ENCODE results near the gene SMARCD2. TPM values are rescaled to one million over a fixed set of nuclear protein-coding genes. Genes with fewer than 3 reads are reported as not detected.
"Not testable (repeated sequence)": the region's sequence is repeated elsewhere in the genome, so short reads cannot be mapped to it uniquely, and the experiment has no call there.

Gene SMARCD2
- total RNA-seq: 78.8 and 97.8 TPM in 2 replicates

DNA sequence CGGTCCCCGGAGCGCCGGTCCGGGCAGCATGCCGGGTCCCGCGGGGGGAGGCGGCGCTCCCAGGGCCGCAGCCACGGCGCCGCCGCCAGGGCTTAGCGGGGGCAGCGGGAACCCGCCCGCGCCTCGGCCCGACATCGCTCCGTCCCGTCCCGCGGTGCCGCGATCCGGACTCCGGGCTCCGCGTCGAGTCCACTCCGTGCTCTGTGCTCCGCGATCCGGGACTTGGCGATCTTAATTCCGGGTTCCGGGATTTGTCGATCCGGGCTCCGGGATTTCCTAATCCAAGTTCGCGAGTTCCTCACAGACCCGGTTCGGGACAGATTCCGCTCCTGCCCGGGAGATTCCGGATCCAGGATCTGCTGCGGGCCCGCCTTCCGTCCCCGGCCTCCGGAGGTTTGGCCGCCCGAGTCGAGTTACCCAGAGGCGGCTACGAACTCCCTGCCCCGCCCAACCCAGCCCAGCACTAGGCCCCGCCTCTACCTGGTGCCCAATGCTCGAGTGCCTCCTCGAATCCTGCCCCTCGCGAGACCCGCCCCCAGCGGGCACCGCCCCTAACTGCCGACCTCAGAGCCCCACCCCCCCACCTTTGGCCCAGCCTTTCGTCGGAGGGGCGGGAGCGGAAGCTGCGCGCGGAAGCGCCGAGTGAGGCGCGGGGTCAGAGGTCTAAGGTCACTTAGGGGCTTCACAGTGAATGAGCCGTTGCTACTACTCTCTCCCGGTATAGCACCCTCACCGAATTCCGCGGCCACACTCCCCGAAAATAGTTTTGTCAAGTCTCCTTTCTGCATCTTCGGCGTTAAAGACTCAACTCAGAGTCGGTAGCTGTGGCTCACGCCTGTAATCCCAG lies at the start of gene SMARCD2:
Gene SMARCD2, minus strand, starts transcription at position 146 of the 847 bp plus-strand sequence. Its CDS starts 11 bp downstream, at position 135.
- peak; percentile 99 for DNase-seq

GRCh38 chr17:63889026-63889848 lies 46.8 kb upstream of the SMARCD2 start:
- peak; percentile 55 for DNase-seq

DNA sequence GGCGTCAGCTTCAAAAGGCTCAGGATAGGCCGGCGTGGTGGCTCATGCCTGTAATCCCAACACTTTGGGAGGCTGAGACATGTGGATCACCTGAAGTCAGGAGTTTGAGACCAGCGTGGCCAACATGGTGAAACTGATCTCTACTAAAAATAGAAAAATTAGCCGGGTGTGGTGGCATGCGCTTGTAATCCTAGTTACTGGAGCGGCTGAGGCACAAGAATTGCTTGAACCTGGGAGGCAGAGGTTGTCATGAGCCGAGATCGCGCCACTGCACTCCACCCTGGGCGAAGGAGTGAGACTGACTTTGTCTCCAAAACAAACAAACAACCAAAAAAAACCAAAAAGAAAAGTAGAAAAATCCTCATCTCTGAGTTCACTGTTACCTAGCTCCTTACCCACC lies 42.6 kb upstream of the SMARCD2 start:
- not testable (repeated sequence) for DNase-seq

DNA sequence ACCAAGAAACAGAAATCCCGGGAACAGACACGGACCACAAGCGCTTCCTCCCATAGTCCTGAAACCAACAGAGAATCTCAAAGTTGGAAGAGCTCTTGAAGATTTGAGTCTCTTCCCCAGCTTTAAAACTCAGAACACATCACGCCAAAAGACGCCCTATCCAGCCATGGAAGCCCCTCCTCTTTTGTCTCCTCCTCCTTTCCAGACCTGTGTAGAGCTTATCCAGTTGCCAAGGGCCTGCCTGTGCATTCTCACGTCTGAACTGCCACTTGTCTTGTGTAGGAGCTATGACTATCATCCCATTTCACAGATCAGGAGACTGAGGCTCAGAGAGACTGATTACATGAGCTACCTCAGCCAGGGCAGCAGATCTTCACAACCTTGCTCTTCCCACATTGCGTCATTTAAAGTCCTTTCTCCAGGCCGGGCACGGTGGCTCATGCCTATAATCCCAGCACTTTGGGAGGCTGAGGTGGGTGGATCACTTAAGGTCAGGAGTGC lies 40.2 kb upstream of the SMARCD2 start:
- DNase-seq: not testable (repeated sequence)

GRCh38 chr17:63881935-63882601 lies 39.6 kb upstream of the SMARCD2 start, which contains the start of gene GH2:
TSS of gene GH2 (minus strand) at chr17:63881944. CDS start at chr17:63881801, 143 bp downstream.
- peak; percentile 70 for DNase-seq

DNA sequence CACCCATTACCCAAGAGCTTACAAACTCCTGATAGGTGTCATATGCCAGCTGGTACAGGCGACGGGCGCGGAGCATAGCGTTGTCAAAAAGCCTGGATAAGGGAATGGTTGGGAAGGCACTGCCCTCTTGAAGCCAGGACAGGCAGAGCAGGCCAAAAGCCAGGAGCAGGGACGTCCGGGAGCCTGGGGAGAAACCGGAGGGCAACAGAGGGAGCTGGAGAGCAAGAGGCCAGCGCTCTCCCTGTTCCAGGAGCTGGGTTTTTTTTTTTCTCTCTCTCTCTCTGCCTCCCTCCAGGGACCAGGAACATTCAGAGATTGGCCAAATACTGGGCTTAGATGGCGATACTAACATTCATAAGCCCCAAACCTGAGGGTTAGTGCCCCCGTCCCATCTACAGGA lies 38.9 kb upstream of the SMARCD2 start:
- DNase-seq: not testable (repeated sequence)

- DNase-seq: no peak
Measured at GRCh38 chr17:63880706-63881105, 38.2 kb upstream of the SMARCD2 start.

- not testable (repeated sequence) for DNase-seq
Measured at GRCh38 chr17:63878413-63878812, 35.9 kb upstream of the SMARCD2 start.

DNA sequence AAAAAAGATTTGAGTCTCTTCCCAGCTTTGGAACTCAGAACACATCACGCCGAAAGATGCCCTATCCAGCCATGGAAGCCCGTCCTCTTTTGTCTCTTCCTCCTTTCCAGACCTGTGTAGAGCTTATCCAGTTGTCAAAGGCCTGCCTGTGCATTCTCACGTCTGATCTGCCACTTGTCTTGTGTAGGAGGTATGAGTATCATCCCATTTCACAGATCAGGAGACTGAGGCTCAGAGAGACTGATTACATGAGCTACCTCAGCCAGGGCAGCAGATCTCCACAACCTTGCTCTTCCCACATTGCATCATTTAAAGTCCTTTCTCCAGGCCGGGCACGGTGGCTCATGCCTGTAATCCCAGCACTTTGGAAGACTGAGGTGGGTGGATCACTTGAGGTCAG lies 32.2 kb upstream of the SMARCD2 start:
- DNase-seq: not testable (repeated sequence)

DNA sequence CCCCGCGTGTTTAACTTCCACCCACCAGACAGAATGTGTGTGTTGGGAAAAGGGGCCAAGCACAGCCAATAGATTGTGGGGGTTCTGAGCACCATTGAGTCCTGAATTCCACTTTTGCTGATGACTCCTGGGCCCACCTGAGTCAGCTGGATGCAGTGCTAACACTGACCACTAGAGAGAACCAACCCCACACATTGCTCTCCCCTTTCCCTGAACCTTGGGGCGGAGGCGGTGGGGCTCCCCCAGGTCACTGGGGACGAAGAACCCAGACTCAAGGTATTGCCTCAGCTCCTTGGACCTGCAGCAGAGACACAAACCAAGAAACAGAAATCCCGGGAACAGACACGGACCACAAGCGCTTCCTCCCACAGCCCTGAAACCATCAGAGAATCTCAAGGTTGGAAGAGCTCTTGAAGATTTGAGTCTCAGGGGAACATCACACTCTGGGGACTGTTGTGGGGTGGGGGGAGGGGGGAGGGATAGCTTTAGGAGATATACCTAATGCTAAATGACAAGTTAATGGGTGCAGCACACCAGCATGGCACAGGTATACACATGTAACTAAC lies 31.7 kb upstream of the SMARCD2 start:
- not testable (repeated sequence) for DNase-seq

DNA sequence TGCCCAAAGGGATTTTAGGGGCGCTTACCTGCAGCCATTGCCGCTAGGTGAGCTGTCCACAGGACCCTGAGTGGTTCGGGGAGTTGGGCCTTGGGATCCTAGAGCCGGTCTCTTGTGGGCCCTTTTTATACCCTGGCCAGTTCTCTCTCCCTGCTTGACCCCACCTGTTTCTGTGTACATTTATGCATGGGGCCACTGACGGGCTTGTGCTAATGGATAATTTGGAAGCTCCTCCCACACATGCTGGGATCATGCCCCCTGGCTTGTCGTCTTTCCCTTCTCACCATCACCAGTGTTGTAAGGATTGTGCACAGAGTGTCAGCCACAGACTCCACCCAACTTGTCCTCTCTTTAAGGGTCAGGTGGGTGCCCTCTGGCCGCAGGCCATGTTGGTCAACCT lies 31.1 kb upstream of the SMARCD2 start, which contains the start of gene CSH2:
Gene CSH2, minus strand, starts transcription at position 101 of the 400 bp plus-strand sequence. Its CDS starts 63 bp downstream, at position 38.
- DNase-seq: not testable (repeated sequence)

- not testable (repeated sequence) for DNase-seq
Measured at GRCh38 chr17:63871646-63872365, 29.3 kb upstream of the SMARCD2 start.

GRCh38 chr17:63870292-63870665 lies 27.8 kb upstream of the SMARCD2 start:
- DNase-seq: not testable (repeated sequence)

GRCh38 chr17:63869491-63870291 lies 27.2 kb upstream of the SMARCD2 start:
- DNase-seq: not testable (repeated sequence)

GRCh38 chr17:63866625-63867024 lies 24.1 kb upstream of the SMARCD2 start:
- not testable (repeated sequence) for DNase-seq

- DNase-seq: no peak
Measured at GRCh38 chr17:63859257-63859656, 16.8 kb upstream of the SMARCD2 start.

DNA sequence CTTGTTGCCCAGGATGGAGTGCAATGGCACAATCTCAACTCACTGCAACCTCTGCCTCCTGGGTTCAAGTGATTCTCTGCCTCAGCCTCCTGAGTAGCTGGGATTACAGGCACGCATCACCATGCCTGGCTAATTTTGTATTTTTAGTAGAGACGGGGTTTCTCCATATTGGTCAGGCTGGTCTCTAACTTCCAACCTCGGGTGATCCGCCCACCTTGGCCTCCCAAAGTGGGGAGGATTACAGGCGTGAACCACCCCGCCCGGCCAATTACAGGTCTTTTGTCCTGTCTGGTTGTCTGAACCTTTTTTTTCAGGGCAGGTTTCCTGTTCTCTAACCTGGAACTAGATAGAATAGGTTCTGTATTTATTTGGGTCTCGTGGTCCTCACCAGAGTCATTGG lies 13.9 kb upstream of the SMARCD2 start:
- DNase-seq: not testable (repeated sequence)

DNA sequence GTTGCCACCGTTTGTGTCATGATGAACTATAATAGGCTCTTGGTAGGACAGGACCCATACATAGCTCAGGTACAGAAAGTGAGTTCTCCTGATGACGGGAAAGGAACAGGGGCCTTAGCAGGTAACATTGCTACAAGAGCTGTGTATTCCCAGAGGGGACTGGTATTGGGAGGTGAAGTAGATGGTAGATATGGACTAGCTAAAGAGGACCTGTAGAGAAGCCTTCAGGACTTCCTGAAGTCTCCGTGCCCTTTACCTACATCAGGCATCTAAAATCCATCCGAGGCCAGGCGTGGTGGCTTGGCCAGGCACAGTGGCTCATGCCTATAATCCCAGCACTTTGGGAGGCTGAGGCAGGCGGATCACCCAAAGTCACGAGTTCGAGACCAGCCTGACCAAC lies 12.7 kb upstream of the SMARCD2 start:
- DNase-seq: no peak

DNA sequence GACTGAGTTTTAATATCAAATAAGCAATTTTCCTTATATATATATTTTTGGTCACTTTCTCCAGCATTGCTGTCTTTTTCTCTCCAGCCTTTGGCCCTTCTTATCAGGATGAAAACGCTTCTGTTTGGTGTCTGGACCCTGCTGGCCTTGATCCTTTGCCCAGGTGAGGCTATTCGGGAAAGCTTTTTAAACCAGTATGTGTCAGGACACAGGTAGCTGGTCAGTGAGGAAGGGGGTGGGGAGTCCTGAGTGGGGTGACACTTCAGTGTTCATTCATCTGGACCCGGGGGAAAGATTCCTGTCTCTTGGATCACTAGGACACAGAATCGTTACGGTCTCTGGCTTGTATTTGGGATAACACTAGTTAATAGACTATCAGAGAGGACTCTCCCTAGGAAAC lies 12.2 kb upstream of the SMARCD2 start:
- DNase-seq: no peak

DNA sequence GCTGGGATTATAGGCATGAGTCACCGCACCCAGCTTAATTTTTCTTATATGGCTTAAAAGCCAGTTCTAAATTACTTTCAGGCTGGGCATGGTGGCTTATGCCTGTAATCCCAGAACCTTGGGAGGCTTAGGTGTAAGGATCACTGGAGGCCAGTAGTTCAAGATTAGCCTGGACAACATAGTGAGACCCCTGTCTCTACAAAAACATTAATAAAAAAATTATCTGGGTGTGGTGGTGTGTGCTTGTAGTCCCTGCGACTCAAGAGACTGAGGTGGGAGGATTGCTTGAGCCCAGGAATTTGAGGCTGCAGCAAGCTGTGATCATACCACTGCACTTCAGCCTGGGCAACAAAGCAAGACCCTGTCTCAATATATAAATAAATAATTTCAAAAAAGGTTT lies 10.8 kb upstream of the SMARCD2 start:
- no peak for DNase-seq

GRCh38 chr17:63850401-63850800 lies 7.9 kb upstream of the SMARCD2 start:
- DNase-seq: no peak

Measured in dermis blood vessel endothelial cell (primary cell).